AG08395 (cell line): Measurements from ENCODE around the gene MAPK8IP2.
A peak's percentile ranks its signal among the peaks of the same experiment; 100 is the strongest.
"Not testable (repeated sequence)": the region's sequence is repeated elsewhere in the genome, so short reads cannot be mapped to it uniquely, and the experiment has no call there.

Source experiments
- DNase-seq: peaks from one replicate; pipeline ENCODE4 v3.0.0; 2012; ENCODE audit warnings: mixed read lengths, low spot score

Gene MAPK8IP2

GRCh38 chr22:50599816-50600455, 657 bp upstream of the MAPK8IP2 start:
- peak; percentile 88 for DNase-seq

DNA sequence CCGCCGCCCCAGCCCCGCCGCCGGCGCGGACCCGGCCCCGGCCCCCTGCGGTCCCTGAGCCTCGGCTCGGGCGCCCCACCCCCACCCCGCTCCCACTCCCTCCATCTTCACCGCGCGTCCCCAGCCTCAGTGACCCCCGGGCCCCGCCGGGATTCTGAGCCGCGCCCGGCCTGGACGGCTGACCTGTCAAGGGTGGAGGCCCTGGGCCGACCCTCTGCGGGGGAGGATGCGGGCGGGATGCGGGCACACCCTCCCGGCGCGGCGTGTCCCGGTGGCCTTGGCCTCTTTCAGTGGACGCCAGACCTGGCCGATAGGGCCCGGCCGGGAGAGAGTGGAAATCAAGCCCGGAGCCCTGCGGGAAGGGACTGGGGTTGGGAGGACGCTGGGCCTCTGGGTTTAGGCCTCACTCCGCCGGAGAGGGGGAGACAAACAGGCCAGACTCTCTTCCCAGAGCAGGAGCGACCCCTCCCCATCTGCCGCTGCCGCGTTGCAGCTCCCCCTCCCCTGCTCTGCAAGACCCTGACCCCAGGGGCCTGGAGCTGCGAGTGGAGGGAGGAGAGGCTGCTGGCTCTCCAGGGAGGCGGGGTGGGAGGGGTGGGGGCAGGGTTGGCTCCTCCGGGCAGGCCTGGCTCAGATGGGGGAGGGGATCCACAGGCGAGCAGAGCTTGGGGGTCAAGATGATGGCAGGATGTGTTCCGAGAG, 525 bp downstream of the MAPK8IP2 start:
- no peak for DNase-seq

DNA sequence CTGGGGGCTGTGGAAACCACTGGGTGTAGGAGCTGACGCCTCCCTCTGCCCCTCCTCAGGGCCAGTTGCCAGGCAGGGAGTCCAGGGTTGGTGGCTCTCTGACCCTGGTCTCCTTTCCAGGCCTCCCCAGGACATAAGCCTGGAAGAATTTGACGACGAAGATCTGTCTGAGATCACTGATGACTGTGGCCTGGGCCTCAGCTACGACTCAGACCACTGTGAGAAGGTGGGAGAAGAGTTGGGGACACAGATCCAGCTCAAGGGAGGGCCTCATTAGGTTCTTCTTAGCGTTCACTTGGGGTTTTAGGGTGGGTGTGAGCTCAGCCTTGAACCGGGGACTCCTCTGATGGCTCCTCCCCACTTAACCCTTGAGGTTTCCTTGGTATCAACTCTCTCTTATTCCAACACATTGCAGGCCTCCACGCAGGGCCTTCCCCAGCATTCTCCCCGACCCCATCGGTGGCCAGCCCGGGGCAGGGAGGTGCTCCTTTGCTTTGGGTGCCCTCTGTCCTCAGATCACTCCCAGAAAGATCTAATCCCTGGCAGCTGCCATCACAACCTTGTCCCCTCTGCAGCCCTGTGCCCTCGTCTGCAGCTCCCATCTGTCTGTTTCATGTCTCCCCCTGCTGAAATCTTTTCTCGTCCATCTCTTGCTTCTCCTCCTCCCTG, 1.2 kb downstream of the MAPK8IP2 start:
- no peak for DNase-seq

GRCh38 chr22:50602338-50602700, 1.7 kb downstream of the MAPK8IP2 start:
- no peak for DNase-seq

- DNase-seq: no peak
Observed at GRCh38 chr22:50603511-50604255, 3.1 kb downstream of the MAPK8IP2 start.

GRCh38 chr22:50604256-50605001, 3.8 kb downstream of the MAPK8IP2 start:
- no peak for DNase-seq

GRCh38 chr22:50605002-50605612, 4.5 kb downstream of the MAPK8IP2 start:
- no peak for DNase-seq

DNA sequence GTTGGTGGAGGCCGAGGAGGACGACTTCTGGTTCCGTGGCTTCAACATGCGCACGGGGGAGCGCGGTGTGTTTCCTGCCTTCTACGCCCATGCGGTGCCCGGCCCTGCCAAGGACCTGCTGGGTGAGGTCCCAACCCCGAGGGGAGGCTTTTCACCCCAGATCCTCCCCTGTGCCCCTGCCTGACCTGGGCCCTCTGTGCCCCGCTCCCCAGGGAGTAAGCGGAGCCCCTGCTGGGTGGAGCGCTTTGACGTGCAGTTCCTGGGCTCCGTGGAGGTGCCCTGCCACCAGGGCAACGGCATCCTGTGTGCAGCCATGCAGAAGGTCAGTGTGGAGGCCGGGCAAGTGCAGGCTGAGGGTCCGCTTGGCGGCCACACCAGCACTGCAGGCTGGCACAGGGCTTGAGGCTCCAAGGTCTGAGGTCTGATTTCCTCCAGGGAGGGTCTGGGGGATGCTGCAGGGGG, 5.1 kb downstream of the MAPK8IP2 start:
- DNase-seq: no peak

DNA sequence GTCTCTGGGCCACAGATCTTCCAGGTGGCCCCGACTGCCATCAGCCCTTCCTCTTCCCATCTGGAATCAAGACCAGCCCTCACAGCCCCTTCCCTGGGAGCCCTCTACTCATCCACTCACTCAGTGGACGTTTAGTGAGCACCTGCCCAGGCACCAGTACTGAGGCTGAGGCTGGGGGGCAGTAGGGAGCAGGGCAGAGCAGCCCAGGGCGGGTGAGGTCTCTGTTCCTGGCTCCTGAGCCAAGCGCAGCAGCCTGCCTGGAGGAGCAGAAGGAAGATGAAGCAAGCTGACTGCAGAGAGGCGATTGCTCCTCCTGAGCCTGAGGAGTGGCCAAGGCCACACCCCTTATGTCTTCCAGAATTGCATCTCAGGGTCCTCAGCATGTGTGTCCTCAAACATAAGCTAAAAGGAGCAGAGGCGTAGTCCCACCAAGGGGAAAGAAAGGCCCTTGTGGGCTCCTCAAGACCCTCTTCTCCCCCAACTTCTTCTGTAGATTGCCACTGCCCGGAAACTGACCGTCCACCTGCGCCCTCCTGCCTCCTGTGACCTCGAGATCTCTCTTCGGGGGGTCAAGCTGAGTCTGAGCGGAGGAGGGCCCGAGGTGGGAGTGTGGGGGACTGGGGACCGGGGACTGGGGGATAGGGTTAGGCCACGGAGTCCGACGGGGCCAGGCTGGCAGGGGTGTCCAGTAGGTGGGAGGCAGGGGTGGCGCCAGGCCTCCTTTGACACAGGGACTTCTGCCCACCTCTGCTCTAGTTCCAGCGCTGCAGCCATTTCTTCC, 5.8 kb downstream of the MAPK8IP2 start:
- DNase-seq: no peak

DNA sequence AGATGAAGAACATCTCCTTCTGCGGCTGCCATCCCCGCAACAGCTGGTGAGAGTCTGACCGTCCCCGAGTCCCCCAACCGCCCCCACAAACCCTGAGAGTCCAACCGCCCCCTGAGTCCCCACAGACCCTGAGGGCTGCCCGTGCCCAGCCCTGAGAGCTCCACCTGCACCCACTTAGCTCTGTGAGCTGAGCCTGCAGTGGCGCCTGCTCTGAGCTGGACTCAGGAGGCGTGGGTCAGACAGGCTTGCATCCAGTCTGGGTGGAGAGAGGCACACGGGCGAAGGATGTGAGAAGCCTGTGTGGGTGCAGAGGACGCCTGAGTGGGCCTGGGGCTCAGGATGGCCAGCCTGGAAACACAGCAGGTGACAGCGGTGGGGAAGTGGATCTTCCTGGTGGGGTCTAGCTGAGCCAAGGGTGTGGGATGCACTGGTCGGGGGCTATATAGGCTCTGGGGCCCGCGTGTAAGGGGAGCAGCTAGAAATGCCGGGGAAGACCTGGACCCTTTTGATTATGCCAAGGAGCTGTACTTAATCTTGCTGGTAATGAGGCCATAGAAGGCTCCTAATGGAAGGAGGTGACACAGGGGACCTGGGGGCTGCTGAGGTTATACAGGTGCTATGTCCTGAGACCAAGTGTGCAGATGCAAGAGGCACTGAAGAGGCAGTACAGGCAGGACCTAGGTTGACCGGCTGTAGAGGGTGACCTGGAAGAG, 6.5 kb downstream of the MAPK8IP2 start:
- DNase-seq: no peak

GRCh38 chr22:50607659-50608020, 7.0 kb downstream of the MAPK8IP2 start:
- DNase-seq: no peak

- not testable (repeated sequence) for DNase-seq
Observed at GRCh38 chr22:50608058-50608840, 7.7 kb downstream of the MAPK8IP2 start.

- no peak for DNase-seq
Observed at GRCh38 chr22:50608996-50609395, 8.4 kb downstream of the MAPK8IP2 start.

GRCh38 chr22:50609599-50609998, 9.0 kb downstream of the MAPK8IP2 start:
- DNase-seq: no peak

DNA sequence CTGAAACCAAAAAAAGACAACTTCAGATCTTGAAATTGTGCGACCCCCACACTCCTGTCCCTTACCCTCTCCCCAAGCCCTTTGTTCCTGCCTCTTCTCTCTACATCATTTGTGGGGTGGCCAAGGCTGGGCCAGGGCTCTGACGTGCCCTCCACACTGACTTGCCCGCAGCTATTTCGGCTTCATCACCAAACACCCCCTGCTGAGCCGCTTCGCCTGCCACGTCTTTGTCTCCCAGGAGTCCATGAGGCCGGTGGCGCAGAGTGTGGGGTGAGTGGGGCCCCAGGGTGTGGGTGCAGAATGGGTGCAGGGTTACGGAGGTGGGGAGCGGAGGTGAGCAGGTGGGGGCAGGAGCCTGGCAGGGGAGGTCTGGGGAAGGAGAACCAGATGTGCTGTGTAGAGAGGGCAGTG, 9.5 kb downstream of the MAPK8IP2 start:
- no peak for DNase-seq

- no peak for DNase-seq
Observed at GRCh38 chr22:50610581-50610980, 10.0 kb downstream of the MAPK8IP2 start.

GRCh38 chr22:50611341-50612060, 10.9 kb downstream of the MAPK8IP2 start:
- no peak for DNase-seq

GRCh38 chr22:50612168-50612527, 11.6 kb downstream of the MAPK8IP2 start:
- DNase-seq: no peak
